ENCODE results near the gene ACTN1.

DNA sequence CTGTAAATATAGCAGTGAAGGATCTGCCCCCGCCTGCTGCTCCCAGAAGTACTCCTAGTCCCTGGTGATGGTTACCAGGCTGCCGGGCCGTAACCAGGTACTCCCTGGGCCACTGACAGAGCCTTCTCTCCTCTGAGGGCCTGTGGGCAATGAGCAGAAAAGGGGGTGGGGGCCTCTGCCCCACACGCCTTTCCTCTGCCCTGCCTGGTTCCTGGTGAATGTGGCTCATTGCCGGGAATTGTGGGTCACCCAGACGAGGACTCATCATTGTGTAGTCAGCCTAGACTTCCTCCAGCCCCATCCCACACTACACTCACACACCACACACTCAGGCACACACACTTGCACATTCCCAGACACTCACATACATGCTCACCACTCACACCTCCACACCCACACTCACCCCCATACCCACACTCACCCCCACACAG lies 35.7 kb upstream of the ACTN1 start:
- TF ChIP-seq POLR2A (IDR thresholded peaks at IDR 0.05) (no peak), CTCF (IDR thresholded peaks at IDR 0.05) (no peak)
